MG63 (cell line): ENCODE data around the gene CMTM8. TPM values are rescaled to one million over a fixed set of nuclear protein-coding genes. Genes with fewer than 3 reads are reported as not detected.
"Not testable (repeated sequence)": the region's sequence is repeated elsewhere in the genome, so short reads cannot be mapped to it uniquely, and the experiment has no call there.

ENCODE experiments used
- DNase-seq: peaks from one replicate; pipeline ENCODE4 v3.0.0-alpha.2; 2020
- H3K27me3 ChIP-seq: fragments of 250-450 bp; sonication (Bioruptor Pico); 2 replicates; pipeline ENCODE4 v1.5.1; 2020; ENCODE audit warnings: mild to moderate bottlenecking, moderate library complexity
- H3K36me3 ChIP-seq: fragments of 250-450 bp; sonication (Bioruptor Pico); 2 replicates; pipeline ENCODE4 v1.5.1; 2020; ENCODE audit warnings: mild to moderate bottlenecking, moderate library complexity
- H3K4me3 ChIP-seq: fragments of 250-450 bp; sonication (Bioruptor Pico); 2 replicates; pipeline ENCODE4 v1.5.1; 2020; ENCODE audit warnings: mild to moderate bottlenecking, moderate library complexity
- H3K9me3 ChIP-seq: fragments of 250-450 bp; sonication (Bioruptor Pico); 2 replicates; pipeline ENCODE4 v1.5.1; 2020; ENCODE audit warnings: mild to moderate bottlenecking, moderate library complexity
- total RNA-seq: library from RNA; depleted of rRNA; stranded (reverse); fragments of >200 nt; shearing (Covaris generic); gene quantifications from 2 replicates; pipeline ENCODE4 v1.2.3, GENCODE V29; 2014; ENCODE audit warnings: low replicate concordance; rRNA removed

CMTM8 gene, protein sequence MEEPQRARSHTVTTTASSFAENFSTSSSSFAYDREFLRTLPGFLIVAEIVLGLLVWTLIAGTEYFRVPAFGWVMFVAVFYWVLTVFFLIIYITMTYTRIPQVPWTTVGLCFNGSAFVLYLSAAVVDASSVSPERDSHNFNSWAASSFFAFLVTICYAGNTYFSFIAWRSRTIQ
- not detected in 2 replicates for total RNA-seq

GRCh38 chr3:32238453-32239306 lies at the start of gene CMTM8:
CMTM8 (plus strand) TSS chr3:32238680; CDS start chr3:32238973, 293 bp downstream.
- H3K27me3 ChIP-seq: no peaks in the 10 kb centered on the region
- peak; percentile 22 for DNase-seq
- H3K4me3 ChIP-seq: peak within 1 kb of the TSS; percentile 53
- H3K36me3 ChIP-seq: no peaks in the 10 kb centered on the region
- no peaks in the 10 kb centered on the region for H3K9me3 ChIP-seq

DNA sequence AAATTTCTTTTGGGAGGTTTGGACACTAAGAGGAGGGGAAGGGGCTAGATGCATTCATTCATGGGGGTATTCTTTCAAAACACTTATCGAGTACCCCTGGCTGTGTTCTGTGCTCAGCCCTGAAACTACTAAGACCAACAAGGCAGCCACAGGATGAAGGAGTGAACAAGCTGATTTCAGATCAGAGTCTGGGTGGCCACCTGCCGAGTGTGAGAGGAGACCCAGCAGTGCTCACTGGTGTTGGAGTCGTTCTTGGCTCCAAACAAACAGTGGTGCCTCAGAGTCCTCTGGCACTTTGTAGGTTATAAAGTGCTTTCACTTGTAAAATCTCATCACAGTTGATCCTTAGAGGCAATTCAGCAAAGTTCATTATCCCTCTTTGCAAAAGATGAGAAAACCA lies 48.8 kb upstream of the CMTM8 start:
- DNase-seq: no peak
- no peaks in the 10 kb centered on the region; the same call in 1 of the 2 replicates for H3K27me3 ChIP-seq
- H3K4me3 ChIP-seq: no peak overlapping the region
- no peaks in the 10 kb centered on the region for H3K36me3 ChIP-seq
- H3K9me3 ChIP-seq: no peaks in the 10 kb centered on the region

- not testable (repeated sequence) for DNase-seq, H3K9me3 ChIP-seq, H3K36me3 ChIP-seq, H3K27me3 ChIP-seq, H3K4me3 ChIP-seq
These were observed 47.9 kb upstream of the CMTM8 start for GRCh38 chr3:32190556-32190955.

DNA sequence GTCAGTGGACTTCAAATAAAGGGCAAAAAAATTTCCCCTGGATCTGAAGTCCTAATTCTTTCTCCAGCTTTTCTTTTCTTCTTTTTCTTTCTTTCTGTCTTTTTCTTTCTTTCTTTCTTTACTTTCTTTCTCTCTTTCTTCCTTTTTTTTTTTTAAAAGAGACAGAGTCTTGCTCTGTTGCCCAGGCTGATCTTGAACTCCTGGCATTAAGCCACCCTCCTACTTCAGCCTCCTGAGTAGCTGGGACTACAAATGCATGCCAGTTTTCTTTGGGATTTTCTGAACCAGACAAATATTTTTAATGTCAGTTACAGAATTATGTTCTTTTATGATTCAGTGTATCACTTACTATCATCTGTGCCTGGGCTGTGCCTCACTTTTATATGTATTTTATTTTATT lies 45.4 kb upstream of the CMTM8 start:
- no peaks in the 10 kb centered on the region; the same call in 1 of the 2 replicates for H3K27me3 ChIP-seq

GRCh38 chr3:32194653-32195052 lies 43.8 kb upstream of the CMTM8 start:
- H3K36me3 ChIP-seq: no peaks in the 10 kb centered on the region
- no peaks in the 10 kb centered on the region for H3K27me3 ChIP-seq
- no peak overlapping the region for H3K4me3 ChIP-seq
- no peak for DNase-seq
- no peaks in the 10 kb centered on the region for H3K9me3 ChIP-seq

More for the DNA sequence above, 45.4 kb upstream of the CMTM8 start:
- Histone ChIP-seq H3K36me3 (no peaks in the 10 kb centered on the region), H3K4me3 (no peak overlapping the region), H3K9me3 (no peaks in the 10 kb centered on the region)
- no peak for DNase-seq

- no peak overlapping the region for H3K4me3 ChIP-seq
- H3K36me3 ChIP-seq: no peaks in the 10 kb centered on the region
- no peaks in the 10 kb centered on the region for H3K9me3 ChIP-seq
- no peaks in the 10 kb centered on the region for H3K27me3 ChIP-seq
- no peak for DNase-seq
These were observed 42.4 kb upstream of the CMTM8 start for GRCh38 chr3:32195995-32196540.

DNA sequence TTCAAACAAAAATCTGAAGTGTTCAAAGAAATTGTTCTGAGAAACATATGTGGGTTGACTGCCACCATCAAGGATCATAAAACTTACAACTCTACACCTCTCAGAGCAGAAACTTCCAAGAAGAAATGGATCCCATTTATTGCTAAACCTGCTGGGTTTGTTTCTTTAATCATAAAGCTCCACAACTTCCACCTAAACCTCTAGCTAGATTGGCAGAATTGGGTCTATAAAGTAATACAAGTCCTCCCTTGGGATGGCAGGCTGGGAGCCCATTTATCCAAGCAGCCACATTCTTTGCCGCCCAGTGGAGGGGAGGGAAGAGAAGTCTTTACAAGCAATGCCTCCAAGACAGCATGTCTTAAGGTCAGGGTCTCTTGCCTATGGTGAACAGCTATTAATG lies 40.5 kb upstream of the CMTM8 start:
- Histone ChIP-seq H3K27me3 (no peaks in the 10 kb centered on the region), H3K9me3 (no peaks in the 10 kb centered on the region), H3K4me3 (no peak overlapping the region), H3K36me3 (no peaks in the 10 kb centered on the region)
- no peak for DNase-seq

- no peaks in the 10 kb centered on the region for H3K36me3 ChIP-seq
- no peak overlapping the region for H3K4me3 ChIP-seq
- no peaks in the 10 kb centered on the region for H3K27me3 ChIP-seq
- DNase-seq: no peak
- H3K9me3 ChIP-seq: no peaks in the 10 kb centered on the region
These were observed 39.8 kb upstream of the CMTM8 start for GRCh38 chr3:32198714-32199113.

DNA sequence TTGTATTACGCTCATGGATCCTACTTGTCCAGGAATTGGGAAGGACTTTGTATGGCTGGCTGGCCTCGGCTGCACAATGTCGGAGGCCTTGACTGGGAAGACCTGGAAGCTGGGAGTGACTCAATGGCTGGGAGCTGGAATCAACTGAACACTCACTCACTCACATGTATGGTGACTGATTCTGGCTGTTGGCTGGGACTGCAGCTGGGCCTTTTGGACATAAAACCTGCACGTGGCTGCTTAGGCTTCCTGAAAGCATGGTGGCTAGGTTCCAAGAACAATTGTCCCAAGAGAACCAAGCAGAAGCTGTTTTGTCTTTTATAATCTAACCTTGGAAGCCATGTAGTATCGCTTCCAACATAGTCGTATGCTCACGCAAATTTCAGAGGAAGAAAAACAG lies 38.0 kb upstream of the CMTM8 start:
- Histone ChIP-seq H3K27me3 (no peaks in the 10 kb centered on the region), H3K4me3 (no peak overlapping the region), H3K36me3 (no peaks in the 10 kb centered on the region), H3K9me3 (no peaks in the 10 kb centered on the region)
- peak; percentile 4 for DNase-seq

DNA sequence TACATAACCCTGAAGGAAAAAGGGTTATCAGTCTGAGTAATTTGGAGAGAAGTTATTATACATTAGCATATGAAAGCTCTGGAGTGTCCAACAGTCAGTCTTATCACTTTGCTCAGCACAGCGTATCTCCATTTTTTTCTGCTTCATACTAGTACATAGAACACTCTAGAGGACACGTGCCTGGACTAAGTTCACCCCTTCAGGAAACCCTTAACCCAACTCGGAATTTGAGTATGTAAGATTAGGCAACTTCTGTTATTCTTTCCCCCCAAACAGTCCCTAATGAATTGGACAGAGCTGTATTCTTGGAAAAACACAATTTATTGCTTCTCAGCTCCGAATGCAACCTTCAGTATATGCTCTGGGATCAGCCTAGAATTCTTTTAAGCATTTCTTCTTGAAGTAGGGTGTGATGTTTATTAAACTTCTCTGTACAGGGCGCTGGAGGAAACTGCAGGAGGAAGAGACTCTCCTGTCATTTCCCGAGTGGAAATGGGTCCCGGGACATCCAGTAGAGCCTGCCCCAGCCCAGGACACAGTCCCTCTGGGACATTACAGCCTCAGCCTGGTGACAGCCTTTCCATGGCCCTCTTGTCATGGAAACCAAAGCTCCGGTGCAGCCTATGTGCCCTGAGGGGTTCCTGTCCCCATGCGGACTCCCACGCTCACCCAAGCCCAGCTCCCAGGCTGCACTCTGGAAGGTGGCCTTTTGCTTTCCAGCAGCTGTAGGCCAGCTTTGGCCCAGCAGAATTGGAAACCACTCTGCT lies 37.3 kb upstream of the CMTM8 start:
- Histone ChIP-seq H3K36me3 (no peaks in the 10 kb centered on the region), H3K9me3 (no peaks in the 10 kb centered on the region), H3K4me3 (no peak overlapping the region), H3K27me3 (no peaks in the 10 kb centered on the region)
- no peak for DNase-seq

GRCh38 chr3:32202496-32202895 lies 36.0 kb upstream of the CMTM8 start:
- no peak for DNase-seq
- no peak overlapping the region for H3K4me3 ChIP-seq
- no peaks in the 10 kb centered on the region for H3K27me3 ChIP-seq
- H3K9me3 ChIP-seq: no peaks in the 10 kb centered on the region
- H3K36me3 ChIP-seq: no peaks in the 10 kb centered on the region

GRCh38 chr3:32203854-32204253 lies 34.6 kb upstream of the CMTM8 start:
- Histone ChIP-seq H3K36me3 (no peaks in the 10 kb centered on the region), H3K9me3 (no peaks in the 10 kb centered on the region), H3K4me3 (no peak overlapping the region), H3K27me3 (no peaks in the 10 kb centered on the region)
- DNase-seq: no peak

DNA sequence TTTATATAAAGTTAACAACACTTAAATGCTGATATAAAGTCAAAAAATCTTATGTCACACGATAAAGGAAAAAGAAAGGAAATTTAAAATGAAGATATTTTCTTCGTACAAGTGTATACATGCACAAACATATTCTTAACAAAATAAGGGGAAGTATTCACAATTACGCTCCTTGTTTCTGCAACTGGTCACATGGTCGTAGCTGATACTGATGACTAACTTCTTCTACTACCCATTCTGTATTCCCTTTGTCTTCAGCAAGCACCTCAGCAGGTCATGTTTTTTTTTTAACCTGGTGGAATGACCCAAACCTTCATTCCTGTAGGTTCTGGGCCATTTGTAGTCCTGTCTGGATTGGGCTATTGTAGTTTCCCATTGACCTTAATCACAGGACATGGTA lies 30.0 kb upstream of the CMTM8 start:
- H3K9me3 ChIP-seq: no peaks in the 10 kb centered on the region
- H3K4me3 ChIP-seq: no peak overlapping the region
- no peaks in the 10 kb centered on the region for H3K36me3 ChIP-seq
- DNase-seq: no peak
- no peaks in the 10 kb centered on the region for H3K27me3 ChIP-seq

DNA sequence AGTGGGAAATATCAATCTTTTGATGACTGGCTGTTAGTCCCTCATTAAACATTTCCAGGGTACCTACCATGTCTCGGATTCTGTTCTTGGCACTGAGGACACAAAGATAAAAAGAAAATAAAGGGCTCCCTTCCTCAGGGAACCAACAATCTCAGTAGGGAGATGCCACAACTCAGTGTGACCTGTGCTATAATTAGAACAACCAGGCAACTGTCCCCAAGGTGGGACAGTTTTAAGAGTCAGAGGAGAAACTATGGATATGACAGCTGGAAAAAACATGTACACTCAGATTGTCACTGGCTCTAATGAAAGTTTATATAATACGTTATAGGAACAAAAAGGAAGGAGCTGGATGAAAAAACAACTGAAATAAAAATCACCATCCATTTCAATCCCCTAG lies 23.3 kb upstream of the CMTM8 start:
- no peak for DNase-seq
- Histone ChIP-seq H3K27me3 (no peaks in the 10 kb centered on the region), H3K9me3 (no peaks in the 10 kb centered on the region), H3K36me3 (no peaks in the 10 kb centered on the region), H3K4me3 (no peak overlapping the region)

DNA sequence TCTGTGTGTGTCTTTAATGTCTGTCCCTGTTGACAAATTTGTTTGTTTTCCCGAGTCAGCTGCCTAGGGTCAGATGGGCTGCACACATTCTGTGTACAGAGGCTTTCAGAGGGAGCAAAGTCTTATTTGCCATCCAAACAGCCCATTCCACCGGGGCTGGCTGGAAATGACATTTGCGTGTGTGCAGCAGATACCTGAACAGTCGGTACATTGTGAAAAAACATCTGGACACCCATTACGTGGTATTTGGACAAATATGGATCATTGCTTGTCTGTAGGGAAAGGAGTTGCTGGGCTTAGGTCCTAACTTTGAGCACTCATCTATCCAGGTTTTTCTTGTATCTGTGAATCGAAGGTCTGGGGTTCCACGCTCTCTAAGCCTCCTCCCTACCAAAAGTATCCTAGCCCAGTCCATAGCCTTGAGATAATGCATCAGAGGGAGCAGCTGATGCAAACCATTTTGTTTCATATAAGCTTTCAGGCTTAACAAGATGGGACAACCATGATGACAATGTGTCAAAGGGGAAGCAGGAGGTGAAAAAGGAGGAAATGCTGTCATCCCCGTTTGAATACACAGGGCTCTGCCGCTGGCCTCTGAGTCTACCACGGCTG lies 22.2 kb upstream of the CMTM8 start:
- Histone ChIP-seq H3K9me3 (no peaks in the 10 kb centered on the region), H3K27me3 (no peaks in the 10 kb centered on the region), H3K4me3 (no peak overlapping the region), H3K36me3 (no peaks in the 10 kb centered on the region)
- no peak for DNase-seq

GRCh38 chr3:32217339-32217738 lies 21.1 kb upstream of the CMTM8 start:
- H3K9me3 ChIP-seq: no peaks in the 10 kb centered on the region

GRCh38 chr3:32219537-32219936 lies 18.9 kb upstream of the CMTM8 start:
- DNase-seq: no peak
- Histone ChIP-seq H3K4me3 (no peak overlapping the region), H3K36me3 (no peaks in the 10 kb centered on the region)

More at GRCh38 chr3:32217339-32217738, 21.1 kb upstream of the CMTM8 start:
- Histone ChIP-seq H3K4me3 (no peak overlapping the region), H3K36me3 (no peaks in the 10 kb centered on the region), H3K27me3 (no peaks in the 10 kb centered on the region)
- no peak for DNase-seq

More at GRCh38 chr3:32219537-32219936, 18.9 kb upstream of the CMTM8 start:
- Histone ChIP-seq H3K9me3 (no peaks in the 10 kb centered on the region), H3K27me3 (no peaks in the 10 kb centered on the region)
